GM15510 (cell line): ENCODE measurements around the gene BAHCC1.

Experiments used
- POLR2A ChIP-seq: IDR thresholded peaks from 3 replicates; pipeline ENCODE4 v1.6.1; 2011; ENCODE audit warnings: borderline replicate concordance; ENCODE audit not compliant: insufficient read length; ENCODE audit errors: extremely low read depth

Gene BAHCC1

GRCh38 chr17:81468770-81469121 is 73.5 kb downstream of the BAHCC1 start:
- TF ChIP-seq POLR2A: no peak

DNA sequence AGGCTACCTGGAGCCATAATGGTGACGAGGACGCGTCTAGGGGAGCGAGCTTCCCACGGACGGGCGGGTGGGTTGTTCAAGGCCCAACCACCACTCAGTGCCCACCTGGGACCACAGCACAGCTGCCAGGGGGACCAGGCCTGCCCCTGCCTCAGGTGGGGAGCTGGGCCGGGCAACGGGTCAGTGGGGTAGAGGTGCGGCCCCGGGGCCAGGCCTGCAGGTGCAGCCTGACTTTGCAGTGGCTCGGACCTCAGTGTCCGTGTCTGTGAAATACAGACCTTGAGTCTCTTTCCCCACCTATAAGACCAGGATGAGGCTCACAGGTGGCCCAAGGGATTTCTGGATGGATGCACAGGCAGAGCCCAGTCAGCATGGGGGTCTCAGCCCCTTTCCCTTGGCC is 74.0 kb downstream of the BAHCC1 start:
- no peak for TF ChIP-seq POLR2A

DNA sequence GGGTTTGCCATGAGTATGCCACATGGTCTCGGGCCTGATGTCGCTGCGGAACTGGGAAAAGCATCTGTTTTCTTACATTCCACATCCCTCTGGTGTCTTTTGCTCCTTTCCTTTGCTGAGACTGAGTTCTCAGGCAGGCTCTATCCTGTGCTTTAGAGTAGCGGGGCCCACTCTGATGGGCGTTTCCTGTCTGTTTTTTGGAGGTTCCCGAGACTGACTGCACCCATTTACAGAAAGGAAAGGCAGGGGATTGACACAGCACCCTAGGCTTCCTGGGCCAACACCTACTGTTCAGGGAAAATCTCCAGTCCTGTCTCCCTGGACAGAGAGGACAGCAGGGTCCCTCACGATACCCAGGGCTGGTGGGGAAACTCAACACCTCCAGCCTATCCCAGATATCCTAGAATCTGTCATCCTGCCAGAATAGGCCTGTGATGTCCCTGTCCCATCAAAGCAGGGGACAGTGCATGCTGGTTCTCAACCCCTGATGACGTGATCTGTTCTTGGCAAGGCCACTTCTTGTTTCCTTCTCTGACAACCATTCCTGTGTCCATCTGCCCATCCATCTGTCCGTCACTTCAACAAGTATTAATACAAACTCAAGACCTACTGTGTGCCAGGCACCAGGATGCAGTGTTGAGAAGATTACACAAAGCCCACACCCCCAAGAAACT is 75.2 kb downstream of the BAHCC1 start:
- no peak for TF ChIP-seq POLR2A

DNA sequence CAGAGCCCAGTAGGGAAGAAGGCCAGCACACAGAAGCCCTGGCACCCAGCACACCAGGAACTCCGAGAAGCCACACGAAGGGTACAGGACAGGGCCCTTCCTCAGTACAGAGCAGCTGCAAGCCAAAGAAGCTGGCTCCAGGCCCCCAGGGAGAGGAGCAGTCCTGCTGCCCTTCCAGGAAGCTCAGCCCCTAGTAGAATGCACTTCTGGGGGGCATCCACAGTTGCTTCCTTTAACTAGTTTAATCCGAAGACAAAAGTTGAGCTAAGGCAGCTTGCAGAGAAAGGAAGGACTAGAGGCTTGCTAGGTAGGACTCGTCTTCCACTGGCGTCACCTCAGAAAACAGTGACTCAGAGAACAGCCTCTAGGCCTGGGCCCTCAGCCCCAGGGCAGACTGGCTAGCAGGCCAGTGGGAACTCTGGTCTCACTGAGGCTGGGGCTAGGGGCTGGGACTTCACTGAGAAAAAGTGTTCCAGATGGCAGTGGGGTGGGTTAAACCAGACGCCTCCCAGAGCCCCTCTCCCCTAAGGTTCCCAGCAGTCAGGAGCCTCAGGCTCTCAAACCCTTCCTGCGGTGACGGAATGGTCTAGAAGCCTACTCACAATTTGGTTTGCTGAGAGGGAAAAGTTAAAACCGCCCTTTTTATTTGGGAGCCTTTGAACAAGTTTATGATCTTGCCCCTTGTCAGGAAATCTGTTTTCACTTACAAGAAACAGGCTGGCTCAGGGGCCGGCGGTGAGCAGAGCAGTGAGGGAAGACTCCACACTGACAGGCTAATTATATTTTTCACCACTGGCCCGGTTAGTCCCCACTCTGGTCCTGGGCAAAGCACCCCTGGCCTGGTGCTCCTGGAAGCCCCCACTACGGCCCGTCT is 75.9 kb downstream of the BAHCC1 start:
- no peak for TF ChIP-seq POLR2A

DNA sequence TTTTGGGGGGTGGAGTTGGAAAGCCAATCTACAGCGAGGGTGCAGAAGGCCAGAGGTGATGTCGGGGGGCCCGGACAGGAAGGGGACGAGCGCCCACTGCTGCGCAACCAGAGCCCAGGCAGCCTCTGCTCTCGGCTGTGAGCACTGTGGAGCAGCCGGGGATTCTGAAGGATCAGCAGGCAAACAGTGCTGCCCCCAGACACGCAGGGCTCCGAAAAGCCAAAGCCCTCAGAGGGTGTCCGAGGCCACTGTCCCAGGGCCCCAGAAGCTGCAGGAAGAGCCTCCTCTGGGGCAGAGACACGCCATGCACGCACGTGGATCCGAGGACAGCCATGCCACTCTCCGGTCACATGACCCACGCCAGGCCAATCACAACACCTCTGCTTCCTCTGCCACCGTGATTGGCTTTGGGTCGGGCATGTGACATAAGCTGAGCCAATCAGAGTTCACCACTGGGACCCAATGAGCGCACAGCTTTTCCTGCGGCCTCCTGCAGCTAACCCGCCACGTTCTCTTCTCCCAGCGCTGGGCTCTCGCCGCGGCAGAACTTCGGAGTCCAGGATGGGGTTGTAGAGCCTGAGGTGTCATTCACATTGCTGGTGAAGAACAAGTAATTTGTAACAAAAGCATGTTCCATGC is 76.7 kb downstream of the BAHCC1 start:
- no peak for TF ChIP-seq POLR2A

DNA sequence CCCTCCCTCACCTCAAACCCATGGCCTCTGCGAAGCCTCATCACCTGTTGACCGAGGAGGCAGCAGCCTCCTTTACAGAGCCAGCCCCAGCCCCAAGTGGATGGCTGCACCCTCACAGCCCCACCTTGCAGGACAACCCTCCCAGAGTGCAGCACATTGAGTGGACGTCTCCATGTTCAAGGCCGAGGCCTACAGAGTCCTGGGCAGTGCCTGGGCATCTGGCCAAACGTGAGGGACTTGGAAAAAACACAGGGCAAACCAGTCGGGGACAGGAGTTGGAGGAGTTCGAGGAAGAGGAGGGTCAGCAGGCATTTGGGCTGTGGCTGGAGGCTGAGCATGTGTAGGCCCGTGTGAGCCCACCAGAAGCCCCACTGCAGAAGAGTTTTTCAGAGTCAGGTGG is 77.8 kb downstream of the BAHCC1 start:
- no peak for TF ChIP-seq POLR2A

DNA sequence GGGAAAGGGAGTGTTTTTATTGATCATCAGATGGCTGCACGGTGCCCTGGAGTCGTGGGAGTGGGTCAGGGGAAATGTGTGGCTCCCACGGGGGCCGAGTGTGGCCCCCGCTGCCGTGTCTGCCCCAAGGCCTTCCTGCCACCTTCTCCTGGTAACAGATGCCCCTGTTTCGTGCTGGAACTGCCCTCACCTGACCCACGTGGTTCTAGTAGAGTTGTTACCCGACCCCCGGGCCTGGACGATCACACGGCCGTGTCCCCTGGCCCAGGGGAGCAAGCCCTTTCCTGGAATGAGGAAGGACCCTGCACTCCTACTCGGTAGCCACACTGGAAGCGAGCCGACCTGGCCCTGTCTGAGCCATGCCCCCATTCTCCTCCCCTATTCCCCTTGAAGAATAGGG is 79.7 kb downstream of the BAHCC1 start:
- TF ChIP-seq POLR2A: no peak

DNA sequence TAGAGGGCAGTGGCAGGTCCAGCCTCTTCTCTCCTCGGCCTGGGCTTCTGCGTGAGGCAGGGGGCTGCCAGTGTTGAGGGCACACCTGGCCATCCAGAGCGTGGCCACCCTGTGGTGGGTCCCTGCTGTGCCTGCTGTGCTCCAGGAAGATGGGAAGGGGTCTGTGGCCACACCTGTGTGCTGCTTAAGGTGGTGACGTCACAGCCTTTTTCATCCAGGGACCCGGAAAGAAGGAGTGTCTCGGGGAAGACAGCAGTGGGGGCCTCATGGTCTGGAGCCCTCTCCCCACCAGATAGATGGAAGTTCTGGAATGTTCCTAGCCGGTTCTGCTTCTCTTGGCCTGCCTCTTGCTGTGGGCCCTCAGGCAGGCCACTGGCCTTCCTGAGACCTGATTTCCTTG is 80.8 kb downstream of the BAHCC1 start:
- TF ChIP-seq POLR2A: no peak

DNA sequence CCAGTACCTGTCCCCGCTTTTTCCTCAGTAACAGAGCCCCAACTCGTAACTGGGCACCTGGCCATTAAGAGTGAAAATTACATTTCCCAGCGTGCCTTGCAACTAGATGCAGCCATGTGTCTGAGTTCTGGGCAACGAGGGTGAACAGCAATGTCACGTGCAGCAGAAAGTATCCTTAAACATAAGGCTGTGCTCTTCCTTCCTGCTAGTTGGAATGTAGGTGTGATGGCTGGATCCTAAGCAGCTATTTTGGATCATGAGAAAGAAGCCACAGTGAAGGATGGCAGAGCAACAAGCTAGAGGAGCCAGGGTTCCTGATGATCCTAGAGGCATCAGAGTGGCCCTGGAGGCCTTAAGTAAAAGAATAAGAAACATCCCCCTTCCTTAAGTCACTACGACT is 81.4 kb downstream of the BAHCC1 start:
- no peak for TF ChIP-seq POLR2A

GRCh38 chr17:81477173-81477572 is 81.9 kb downstream of the BAHCC1 start:
- no peak for TF ChIP-seq POLR2A

DNA sequence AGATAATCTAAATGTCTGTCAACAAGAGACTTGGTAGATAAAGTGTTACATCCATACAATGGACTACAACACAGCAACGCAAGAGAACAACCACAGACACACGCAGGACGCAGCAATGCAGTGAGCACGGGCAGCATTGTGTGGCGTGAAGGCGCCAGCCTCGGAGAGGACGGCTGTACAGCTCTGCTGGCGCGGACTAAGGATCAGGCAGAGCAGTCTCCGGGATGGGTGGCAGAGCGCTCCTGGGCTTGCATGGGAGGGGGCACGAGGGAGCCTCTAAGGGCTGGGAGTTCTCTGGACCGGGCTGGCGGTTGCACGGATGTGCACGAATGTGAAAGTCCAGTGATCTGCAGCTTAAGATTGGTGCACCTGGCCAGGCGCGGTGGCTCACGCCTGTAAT is 82.9 kb downstream of the BAHCC1 start:
- TF ChIP-seq POLR2A: no peak

GRCh38 chr17:81479175-81480071 is 84.2 kb downstream of the BAHCC1 start:
- no peak for TF ChIP-seq POLR2A

DNA sequence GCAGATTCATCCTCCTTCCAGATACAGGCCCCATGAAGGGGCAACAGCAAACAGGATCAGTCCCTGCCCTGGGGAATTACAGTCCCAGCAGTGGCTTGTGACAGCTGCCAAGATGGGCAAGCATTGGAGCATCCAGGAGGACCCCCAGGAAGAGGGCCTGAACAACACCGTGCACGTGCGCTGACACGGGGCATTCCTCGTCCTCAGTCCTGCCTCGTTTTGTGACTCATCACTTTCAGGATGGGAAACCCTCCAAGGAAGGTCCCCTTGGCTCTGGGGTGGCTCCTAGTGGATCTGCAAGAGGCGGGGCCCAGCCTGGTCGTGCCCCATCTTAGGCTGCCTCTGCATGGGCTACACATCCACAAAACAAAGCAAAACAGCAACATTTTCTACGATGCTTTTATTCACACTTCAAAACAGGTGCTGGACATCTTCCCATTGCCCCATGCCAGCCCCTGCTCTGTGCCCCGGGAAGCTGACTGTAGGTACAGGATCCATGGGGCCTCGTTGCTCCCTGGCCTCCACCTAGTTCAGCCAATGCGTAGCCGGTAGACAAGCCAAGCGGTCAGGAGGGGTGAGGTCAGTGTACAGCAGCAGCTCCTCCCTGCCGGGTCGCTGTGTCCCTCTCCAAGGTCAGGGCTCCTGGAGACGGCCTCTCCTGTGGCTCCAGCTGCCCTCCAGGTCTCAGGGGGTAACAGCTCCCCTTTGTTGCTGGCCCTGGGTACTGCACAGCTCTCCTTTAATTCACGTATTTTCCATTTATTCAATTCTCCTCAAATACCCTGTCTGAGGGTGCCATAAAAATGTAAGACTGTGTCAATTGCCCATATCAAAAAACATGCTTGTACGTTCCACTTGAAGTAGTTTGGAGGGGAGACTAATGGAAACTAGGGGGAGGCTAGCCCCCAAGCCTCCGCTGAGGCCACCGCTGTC is 85.1 kb downstream of the BAHCC1 start:
- no peak for TF ChIP-seq POLR2A
